NOMO-1 (cell line): ENCODE results near the gene IFT25.

Source experiments
- DNase-seq, 2 experiments: peaks; one replicate each; lab custom pipeline; 2025; ENCODE audit not compliant: unreplicated experiment in 2 of 2; lab: John Stamatoyannopoulos, UW

IFT25 gene

GRCh38 chr1:53957194-53957818 lies 11.8 kb upstream of the IFT25 start:
- DNase-seq = no peak

DNA sequence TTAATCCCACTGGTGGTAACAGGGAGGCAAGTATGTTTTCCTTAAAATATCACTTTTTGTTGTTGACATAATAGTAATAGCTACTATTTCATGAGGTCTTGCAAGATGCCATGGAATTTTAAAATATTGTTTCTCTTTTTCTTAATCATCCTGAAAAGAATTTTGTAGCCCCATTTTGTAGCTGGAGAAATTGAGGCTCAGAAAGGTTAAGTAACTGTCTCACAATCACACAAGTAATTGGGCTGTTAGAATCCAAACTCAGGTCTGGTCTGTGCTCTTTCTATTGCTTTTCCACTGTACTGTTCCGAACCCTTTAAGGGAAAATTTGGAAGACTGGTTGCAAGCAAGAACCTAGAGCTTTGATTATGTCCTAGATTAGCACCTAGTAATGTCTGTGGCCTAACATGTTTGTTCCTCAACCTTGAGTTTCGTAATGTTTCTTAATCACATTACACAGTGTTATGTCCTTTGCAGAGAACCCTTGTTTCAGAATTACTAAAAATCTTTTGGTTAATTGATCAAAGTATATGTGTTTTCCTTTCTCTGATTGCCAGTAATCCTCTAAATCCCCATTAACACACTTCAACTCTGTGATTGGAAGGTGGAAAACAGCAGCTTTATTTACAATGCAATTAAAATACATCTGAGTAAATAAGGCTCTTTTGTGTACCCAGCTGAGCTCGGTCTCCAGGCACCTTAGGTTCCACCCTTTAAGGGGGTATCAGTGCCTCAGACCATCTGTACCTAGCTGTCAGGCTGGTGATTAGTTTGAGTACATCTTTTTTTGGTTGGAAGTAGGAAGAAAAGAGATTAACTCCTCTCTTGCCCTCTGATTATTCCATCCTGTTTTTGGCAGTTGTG lies 11.0 kb upstream of the IFT25 start:
- DNase-seq = peak; percentile 10 to 61

DNA sequence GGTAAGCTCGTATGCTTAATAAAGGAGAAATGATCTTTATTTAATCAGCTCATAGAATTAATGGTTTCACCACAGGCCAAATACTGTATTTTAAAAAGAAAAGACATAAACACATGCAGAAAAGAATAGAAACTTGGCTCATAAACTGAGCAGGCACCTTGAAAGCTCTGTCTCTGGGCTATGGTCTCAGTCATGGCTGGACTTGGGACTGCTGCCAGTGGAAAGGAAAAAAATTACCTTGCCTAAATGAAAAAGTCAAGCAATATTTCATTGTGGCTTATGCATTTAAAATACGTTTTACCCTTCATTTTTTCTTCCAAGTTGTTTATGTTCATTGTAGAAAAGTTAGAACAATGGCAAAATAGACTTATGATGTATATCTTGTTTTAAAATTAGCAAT lies 8.6 kb upstream of the IFT25 start:
- DNase-seq = no peak

- no peak for DNase-seq
Observed at GRCh38 chr1:53951697-53952096, 6.2 kb upstream of the IFT25 start.

DNA sequence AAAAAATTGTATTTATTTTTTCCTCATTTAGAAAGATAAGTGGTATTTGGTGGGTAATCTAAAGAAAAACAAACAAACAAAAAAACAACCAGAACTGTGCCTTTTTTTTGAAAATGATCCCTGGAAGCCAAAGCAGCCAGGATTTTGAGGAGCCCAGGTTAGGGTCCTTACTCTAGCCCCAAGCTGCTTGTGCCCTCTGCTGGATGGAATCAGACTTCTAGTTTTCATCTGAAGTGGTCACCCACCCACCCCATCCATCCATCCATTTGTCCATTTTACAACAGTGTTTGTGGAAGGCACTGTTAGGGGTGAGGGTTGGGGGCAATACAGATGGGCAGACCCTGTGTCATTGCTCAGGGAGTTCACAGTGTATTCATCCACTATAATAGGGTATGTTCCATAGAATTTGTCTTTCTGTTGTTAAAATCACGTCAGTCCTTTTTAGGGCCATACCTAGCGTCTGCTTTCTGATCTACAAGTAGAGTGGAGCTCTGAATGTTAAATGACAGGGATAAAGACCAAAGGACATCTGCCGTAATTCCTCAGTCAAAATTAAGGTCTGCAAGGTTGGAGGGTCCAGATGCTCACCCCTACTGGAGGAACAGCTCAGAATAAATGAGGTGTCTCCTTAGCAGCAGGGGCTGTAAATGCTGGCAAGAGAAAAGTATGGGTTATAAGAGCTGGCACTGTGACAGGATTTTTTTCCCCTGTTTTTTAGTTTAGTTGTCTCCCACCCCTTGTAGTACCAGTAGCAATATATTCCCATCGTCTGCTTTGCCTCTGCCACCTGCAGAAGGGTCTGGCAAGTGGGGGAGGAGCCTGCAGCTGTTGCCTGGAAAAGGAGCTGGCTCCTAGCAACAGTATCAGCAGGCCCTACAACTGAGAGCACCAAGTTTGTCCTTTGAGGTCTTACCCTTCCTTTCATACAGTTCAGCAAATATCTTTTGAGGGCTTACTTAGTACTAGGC lies 3.8 kb upstream of the IFT25 start:
- DNase-seq = no peak

DNA sequence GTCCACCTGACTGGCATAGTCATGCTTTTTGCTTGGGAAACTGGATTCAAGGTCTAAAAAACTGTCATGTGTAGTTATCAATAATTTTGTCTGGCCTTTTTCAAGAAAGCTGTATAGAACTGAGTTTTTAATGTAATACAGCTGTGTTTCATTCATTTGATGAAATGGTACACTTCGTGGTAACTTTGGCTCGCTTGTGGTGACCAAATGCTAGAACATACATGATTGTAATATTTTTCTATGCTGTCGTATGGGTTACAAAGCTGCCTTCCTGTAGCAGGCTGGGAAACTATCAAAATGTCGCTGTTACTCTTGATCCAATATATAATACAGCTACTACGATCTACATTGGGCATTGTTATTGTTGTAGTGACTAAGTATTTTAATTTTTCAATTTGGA lies 2.8 kb upstream of the IFT25 start:
- no peak for DNase-seq

GRCh38 chr1:53947172-53947907 lies 1.8 kb upstream of the IFT25 start:
- DNase-seq = no peak

DNA sequence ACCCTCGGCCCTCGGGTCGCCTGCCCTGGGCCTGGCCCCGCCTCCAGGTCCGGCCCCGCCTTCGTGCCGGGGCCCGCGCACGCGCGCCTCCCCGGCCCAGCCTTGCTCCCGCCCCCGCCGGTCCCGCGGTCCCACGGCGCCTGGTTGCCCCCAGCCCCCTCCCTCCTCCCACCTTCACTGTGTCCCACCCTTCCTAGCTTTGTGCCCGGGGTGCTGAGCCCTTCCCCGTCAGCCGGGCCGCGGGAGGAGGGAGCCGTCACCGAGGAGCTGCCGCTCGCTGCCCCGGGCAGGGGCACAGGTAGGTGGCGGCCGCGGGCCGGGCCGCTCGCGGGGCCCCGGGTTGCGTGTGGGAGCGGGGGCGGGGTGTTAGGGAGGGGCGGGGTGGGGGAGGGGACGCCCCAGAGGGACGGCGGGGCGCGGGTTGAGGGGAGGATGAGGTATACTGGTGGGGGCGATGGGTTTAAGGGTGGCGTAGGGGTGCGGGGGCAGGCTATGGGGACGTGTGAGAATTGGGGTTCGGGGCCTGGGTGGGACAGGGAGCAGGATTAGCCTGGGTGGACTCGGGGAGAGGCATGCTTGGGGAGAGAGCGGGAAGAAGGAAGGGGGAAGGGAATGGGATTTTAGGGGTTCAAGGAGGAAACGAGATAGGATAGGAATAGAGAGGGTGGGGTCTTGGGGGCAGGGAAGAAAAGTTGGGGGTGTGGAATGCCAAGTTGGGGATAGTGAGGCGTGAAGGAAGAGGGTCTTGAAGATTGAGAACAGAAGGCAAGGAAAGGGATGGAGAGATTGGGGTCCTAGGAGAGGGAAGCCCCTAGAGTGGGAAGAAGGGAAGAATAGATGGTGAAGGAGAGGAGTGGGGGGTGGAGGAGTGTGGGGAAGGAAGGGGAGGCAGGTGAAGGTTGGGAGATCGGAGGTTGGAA lies 1.0 kb upstream of the IFT25 start, which contains the start of gene LRRC42:
Gene LRRC42 (plus strand): TSS at position 99 of the 920 bp plus-strand sequence. CDS start 5,650 bp downstream, outside the sequence.
- DNase-seq = peak; percentile 49 to 86

DNA sequence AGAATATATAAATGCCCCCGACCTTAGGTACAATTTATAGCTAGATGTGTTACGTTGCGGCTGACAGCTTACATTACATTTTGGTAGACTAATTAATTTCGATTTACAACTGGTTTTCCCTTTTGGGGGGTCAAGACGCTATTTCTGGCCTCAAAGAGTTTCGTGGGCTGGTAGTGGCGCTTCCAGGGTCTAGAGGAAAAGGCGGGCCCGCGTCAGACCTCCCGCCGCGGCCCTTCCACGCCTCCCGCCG lies 391 bp downstream of the IFT25 start:
- no peak for DNase-seq

DNA sequence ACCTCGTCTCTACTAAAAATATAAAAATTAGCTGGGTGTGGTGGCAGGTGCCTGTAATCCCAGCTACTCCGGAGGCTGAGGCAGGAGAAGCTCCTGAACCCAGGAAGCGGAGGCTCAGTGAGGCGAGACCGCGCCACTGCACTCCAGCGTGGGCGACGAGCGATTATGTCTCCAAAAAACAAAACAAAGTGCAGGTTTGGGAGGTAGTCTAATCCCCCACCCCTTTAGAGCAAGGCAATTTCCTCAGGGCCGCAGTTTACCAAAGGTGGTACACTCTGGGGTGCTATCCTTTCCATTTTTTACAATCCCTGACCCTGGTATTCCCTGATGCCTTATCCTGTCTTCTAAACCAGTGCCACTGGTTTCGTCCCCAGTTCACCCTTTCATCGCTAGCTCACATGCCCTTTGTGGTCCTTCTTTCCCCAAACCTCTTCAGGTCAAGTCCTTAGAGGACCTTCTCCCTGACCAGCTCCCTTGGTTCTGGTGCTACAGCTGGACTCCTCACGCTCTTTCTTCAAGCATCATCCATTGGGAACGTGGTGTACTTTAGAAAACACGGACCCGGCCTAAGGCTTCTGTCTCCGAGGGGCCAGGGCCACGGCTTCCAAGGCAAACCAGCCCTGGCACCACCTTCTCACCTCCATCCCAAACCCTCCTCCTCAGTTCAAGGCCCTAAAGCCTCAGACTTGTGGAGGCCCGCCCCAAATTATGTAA lies 873 bp downstream of the IFT25 start:
- DNase-seq = no peak

DNA sequence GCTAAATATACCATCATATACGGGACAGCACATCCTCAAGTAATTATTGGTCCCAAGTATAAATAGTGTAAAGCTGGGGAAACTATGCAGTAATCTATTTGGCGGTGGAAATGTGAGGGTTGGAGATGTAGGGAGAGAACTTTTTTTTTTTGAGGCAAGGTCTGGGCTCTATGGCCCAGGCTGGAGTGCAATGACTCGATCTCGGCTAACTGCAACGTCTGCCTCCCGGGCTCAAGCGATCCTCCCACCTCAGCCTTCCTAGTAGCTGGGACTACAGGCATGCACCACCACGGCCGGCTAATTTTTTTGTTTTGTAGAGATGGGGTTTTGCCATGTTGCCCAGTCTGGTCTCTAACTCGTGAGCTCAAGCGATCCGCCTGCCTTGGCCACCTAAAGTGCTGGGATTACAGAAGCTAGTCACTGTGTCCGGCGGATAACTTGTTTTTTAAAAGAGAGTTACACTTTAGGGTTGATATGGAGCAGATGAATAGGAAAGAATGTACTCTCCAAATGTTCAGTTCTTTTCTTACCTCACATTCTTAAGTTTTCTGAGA lies 1.9 kb downstream of the IFT25 start:
- no peak for DNase-seq

- no peak for DNase-seq
Observed at GRCh38 chr1:53943090-53943489, 2.4 kb downstream of the IFT25 start.

- no peak for DNase-seq
Observed at GRCh38 chr1:53942127-53942957, 3.2 kb downstream of the IFT25 start.

- DNase-seq = no peak
Observed at GRCh38 chr1:53938136-53938830, 7.2 kb downstream of the IFT25 start.

DNA sequence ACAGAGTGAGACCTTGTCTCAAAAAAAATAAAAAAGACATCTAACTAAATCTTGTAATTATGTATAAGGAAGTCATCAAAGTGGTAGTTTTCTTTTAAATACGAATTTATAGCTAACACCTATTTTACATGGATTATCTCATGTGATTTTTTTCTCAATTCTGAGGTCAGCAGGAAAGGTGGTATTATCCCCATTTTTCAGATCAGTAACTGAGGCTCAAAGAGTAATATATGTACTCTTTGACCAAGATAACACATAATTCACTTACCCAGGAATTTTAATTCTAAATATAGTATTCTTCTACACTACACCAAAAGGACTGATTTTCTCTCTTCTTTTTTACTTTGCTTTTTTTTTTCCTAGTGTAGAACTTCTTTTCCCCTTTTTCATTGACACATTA lies 9.1 kb downstream of the IFT25 start:
- no peak for DNase-seq

DNA sequence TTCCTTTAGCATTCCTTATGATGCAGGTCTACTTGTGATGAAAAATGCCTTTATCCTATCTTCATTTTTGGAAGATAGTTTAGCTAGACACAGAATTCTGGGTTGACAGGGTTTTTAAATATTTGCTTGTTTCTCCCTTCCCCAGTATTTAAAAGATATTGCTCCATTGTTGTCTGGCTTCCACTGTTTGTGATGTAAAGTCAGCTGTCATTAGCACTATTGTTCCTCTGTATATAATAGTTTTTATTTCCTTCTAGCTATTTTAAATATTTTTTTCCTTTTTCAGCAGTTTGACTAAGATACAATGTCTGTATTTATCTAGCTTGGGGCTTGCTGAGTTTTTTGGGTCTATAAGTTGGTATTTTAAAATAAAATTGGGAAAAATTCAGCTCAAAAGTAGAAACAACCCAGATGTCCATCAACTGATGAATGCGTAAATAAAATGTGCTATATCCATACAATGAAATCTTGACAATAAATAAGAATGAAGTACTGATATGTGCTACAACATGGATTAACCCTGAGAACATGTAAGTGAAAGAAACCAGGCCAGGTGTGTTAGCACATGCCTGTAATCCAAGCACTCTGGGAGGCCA lies 11.2 kb downstream of the IFT25 start:
- DNase-seq = no peak

DNA sequence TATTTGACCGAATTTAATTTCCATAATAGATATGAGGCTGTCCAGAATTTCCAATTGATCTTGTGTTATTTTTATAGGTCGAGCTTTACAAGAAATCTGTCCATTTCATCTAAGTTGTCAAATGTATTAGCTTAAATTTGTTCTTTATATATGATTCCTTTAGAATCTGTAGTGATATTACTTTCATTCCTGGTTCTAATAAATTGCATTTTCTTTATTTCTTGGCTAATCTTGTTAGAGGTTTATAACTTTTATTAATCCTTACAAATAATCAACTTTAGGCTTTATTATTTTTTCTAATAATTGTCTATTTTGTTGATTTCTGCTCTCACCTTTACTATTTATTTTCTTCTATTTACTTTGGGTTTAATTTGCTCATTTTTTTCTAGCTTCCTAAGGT lies 14.0 kb downstream of the IFT25 start:
- DNase-seq = no peak
